Activated CD4-positive, alpha-beta T cell treated with anti-CD3 and anti-CD28 coated beads for 24 hours (primary cell): ENCODE results near the gene LYPD1.

ENCODE experiments used
- DNase-seq, 2 donors: peaks; one replicate each; pipeline ENCODE4 v3.0.0-alpha.2; 2020; ENCODE audit warnings: low read depth in 2 of 2

Gene LYPD1

GRCh38 chr2:132595186-132595585 is 74.8 kb downstream of the LYPD1 start:
- DNase-seq: no peak
